Right cardiac atrium (tissue), 5 donors: ENCODE measurements around the gene RB1. TPM values are rescaled to one million over a fixed set of nuclear protein-coding genes. Genes with fewer than 3 reads are reported as not detected.
"Not testable (repeated sequence)": the region's sequence is repeated elsewhere in the genome, so short reads cannot be mapped to it uniquely, and the experiment has no call there.

Source experiments
- ATAC-seq, 2 donors: fragments of 200-7000 bp; cut with Tn5 transposase; one replicate each; pipeline versions ENCODE4 v1.8.0 to v1.9.1; 2020; ENCODE audit warnings: moderate library complexity in 2 of 2, mild to moderate bottlenecking in 1 of 2
- DNase-seq, 3 donors: peaks; one replicate each; pipeline ENCODE4 v3.0.0-alpha.2; 2020
- H3K27ac ChIP-seq: one replicate; pipeline ENCODE4 v1.5.1; 2013; ENCODE audit warnings: mild to moderate bottlenecking, low read length, control low read depth, moderate library complexity
- H3K27me3 ChIP-seq: one replicate; pipeline ENCODE4 v1.6.1; 2013; ENCODE audit not compliant: control insufficient read depth, insufficient read depth
- H3K4me1 ChIP-seq: one replicate; pipeline ENCODE4 v1.6.1; 2013; ENCODE audit warnings: low read length; ENCODE audit not compliant: control insufficient read depth, insufficient read depth
- H3K4me3 ChIP-seq: one replicate; pipeline ENCODE4 v1.5.1; 2013; ENCODE audit warnings: low read length, control low read depth
- H3K9me3 ChIP-seq: one replicate; pipeline ENCODE4 v1.6.1; 2013; ENCODE audit warnings: low read length; ENCODE audit not compliant: control insufficient read depth
- WGBS: extraction: QIAGEN DNeasy Blood & Tissue Kit; methylation state at CpG from one replicate; pipeline ENCODE4 v1.1.7; 2013; 5-methylcytosine and 5-hydroxymethylcytosine counted together
- intact Hi-C, 4 donors: fragments of 100-400 bp; cut with DNase I; formaldehyde crosslinking; loops; one replicate each; pipeline versions ENCODE4 v1.11.0 to v1.14.0; 2022 to 2023
- polyA plus RNA-seq: library from polyadenylated mRNA; stranded (reverse); fragments of 200-250 nt; gene quantifications from one replicate; pipeline ENCODE4 v1.2.3, GENCODE V29; 2013
- total RNA-seq, 4 donors: library from RNA; stranded (reverse); fragmentation: NEBNext Ultra II Directional; extraction: Animal tissue kit (Norgen Biotek cat#: 25700); gene quantifications; one replicate each; pipeline ENCODE4 v1.2.1, GENCODE V29; 2021
- donor health status: healthy with polysubstance abuse.
- donor health status: DM: no; HTN: yes; CAD: no.
- donor health status: DM: no; HTN: no; CAD: no.
- donor health status: DM: no; HTN: yes; CAD: no; lungs with severe emphysema.
- donor health status: DM: yes; HTN: yes; CAD: no.

RB1 gene
- total and polyA plus RNA-seq, 5 donors: 12.3 to 29.0 (median 26.1) TPM

- Histone ChIP-seq H3K27ac (no peak overlapping the region), H3K27me3 (no peaks in the 10 kb centered on the region), H3K9me3 (no peaks in the 10 kb centered on the region), H3K4me3 (no peak overlapping the region), H3K4me1 (no peaks in the 10 kb centered on the region)
- no peak for ATAC-seq
- WGBS: 91% methylated on average over 2 of the region's 2 CpGs
- intact Hi-C loops: loop anchor here in 1 of 4 donors (10.0 kb wide), 1 partner anchor 415 kb away; no protein-coding TSS in a partner anchor
- no peak for DNase-seq
Measured at GRCh38 chr13:48349525-48349924, 46.0 kb downstream of the RB1 start.

DNA sequence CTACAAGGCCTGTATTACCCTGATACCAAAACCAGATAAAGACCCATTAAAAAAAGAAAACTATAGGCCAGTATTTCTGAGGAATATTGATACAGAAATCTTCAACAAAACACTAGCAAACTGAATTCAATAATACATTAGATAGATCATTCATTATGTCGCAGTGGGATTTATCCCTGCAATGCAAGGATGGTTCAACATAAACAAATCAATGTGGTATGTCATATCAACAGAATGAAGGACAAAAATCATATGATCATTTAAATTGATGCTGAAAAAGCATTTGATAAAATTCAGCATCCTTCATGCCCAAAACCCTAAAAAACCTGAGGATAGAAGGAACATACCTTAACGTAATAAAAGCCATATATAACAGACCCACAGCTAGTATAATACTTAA lies 50.0 kb downstream of the RB1 start:
- ATAC-seq (no peak), DNase-seq (no peak)
- Histone ChIP-seq H3K4me1 (no peaks in the 10 kb centered on the region), H3K27me3 (no peaks in the 10 kb centered on the region), H3K27ac (no peak overlapping the region), H3K4me3 (no peak overlapping the region), H3K9me3 (no peaks in the 10 kb centered on the region)
- WGBS: 99% methylated on average over 2 of the region's 2 CpGs
- intact Hi-C loops: no loop called here

DNA sequence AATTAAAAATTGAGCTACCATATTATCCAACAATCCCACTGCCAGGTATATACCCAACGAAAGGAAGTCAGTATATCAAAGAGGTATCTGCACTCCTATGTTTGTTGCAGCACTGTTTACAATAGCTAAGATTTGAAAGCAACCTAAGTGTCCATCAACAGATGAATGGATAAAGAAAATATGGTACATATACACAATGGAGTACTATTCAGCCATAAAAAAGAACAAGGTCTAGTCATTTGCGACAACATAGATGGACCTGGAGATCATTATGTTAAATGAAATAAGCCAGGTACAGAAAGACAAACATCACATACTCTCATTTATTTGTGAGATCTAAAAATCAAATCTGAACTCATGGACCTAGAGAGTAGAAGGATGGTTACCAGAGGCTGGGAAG lies 52.0 kb downstream of the RB1 start:
- intact Hi-C loops, H3K4me1 ChIP-seq, H3K27me3 ChIP-seq, H3K27ac ChIP-seq, DNase-seq, H3K4me3 ChIP-seq, ATAC-seq, H3K9me3 ChIP-seq: not testable (repeated sequence)
- 98% methylated on average over 2 of the region's 2 CpGs for WGBS

DNA sequence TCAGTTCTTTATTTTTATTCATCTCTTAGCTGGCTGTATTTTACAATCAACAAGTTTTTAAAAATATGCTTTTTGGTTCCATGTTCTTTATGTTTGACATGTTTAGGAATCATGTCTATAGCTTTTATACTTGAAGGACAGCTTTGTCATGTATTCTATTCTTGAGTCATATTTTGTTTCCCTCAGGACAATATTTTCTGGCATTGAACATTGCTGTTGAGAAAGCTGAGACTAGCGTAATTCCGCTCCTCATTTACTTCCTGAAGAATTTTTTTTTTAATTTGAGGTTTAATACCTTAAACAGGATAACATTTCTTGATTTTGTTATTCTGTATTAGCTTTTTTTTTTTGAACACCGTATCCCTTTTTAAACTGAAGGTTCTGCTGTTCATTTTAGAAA lies 53.2 kb downstream of the RB1 start:
- ATAC-seq (no peak), DNase-seq (no peak)
- 45% methylated on average over 3 of the region's 3 CpGs for WGBS
- intact Hi-C loops: no loop called here
- H3K4me3 ChIP-seq: no peak overlapping the region
- H3K27ac ChIP-seq: no peak overlapping the region
- H3K9me3 ChIP-seq: no peaks in the 10 kb centered on the region
- no peaks in the 10 kb centered on the region for H3K27me3 ChIP-seq
- H3K4me1 ChIP-seq: no peaks in the 10 kb centered on the region

GRCh38 chr13:48369988-48370387 lies 66.4 kb downstream of the RB1 start:
- 94% methylated on average over 1 of the region's 1 CpG for WGBS
- Histone ChIP-seq H3K27ac (no peak overlapping the region), H3K9me3 (no peaks in the 10 kb centered on the region), H3K4me1 (no peaks in the 10 kb centered on the region), H3K27me3 (no peaks in the 10 kb centered on the region), H3K4me3 (no peak overlapping the region)
- DNase-seq (no peak), ATAC-seq (no peak)
- intact Hi-C loops: no loop called here

GRCh38 chr13:48370815-48371214 lies 67.3 kb downstream of the RB1 start:
- no peaks in the 10 kb centered on the region for H3K27me3 ChIP-seq
- DNase-seq (no peak), ATAC-seq (no peak)
- H3K9me3 ChIP-seq: no peaks in the 10 kb centered on the region
- no peak overlapping the region for H3K4me3 ChIP-seq
- no peaks in the 10 kb centered on the region for H3K4me1 ChIP-seq
- intact Hi-C loops: no loop called here
- no peak overlapping the region for H3K27ac ChIP-seq
- 72% methylated on average over 2 of the region's 2 CpGs for WGBS

DNA sequence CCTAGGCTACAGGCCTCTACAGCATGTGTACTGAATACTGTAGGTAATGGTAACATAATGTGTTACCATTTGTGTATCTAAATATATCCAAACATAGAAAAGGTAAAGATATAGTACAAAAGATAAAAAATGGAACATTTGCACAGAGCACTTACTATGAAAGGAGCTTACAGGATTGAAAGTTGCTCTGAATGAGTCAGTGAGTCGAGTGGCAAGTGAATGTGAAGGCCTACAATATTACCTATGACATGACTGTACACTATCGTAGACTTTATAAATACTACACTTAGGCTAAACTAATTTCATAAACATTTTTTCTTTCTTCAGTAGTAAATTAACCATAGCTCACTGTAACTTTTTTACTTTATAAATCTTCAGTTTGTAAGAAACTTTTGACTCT lies 74.3 kb downstream of the RB1 start:
- Histone ChIP-seq H3K4me3 (no peak overlapping the region), H3K27ac (no peak overlapping the region), H3K9me3 (no peaks in the 10 kb centered on the region), H3K27me3 (no peaks in the 10 kb centered on the region), H3K4me1 (no peaks in the 10 kb centered on the region)
- ATAC-seq (no peak), DNase-seq (no peak)
- WGBS: 95% methylated on average over 2 of the region's 2 CpGs
- intact Hi-C loops: no loop called here

DNA sequence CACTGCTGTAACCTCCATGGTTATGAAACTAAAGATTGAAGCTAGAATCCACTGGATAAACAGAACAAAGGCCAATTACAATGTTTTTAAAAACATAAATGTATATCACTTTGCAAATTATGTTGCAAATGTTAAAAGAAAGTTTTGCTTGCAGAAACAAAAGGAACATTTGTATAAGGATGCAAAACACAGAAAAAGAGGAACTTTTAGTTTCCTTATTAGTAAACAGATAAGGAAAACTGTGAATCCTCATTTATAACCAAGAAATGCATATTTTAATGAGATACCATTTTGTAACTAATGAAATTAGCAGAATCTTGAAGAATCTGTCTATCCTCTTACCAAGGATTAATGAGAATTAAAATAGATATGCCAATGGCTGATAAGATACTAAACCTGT lies 77.0 kb downstream of the RB1 start:
- DNase-seq (no peak), ATAC-seq (no peak)
- intact Hi-C loops: no loop called here
- Histone ChIP-seq H3K9me3 (no peaks in the 10 kb centered on the region), H3K27me3 (no peaks in the 10 kb centered on the region), H3K27ac (no peak overlapping the region), H3K4me3 (no peak overlapping the region), H3K4me1 (no peaks in the 10 kb centered on the region)

GRCh38 chr13:48383384-48383783 lies 79.8 kb downstream of the RB1 start:
- H3K27me3 ChIP-seq: no peaks in the 10 kb centered on the region
- H3K4me1 ChIP-seq: no peaks in the 10 kb centered on the region
- 93% methylated on average over 2 of the region's 2 CpGs for WGBS
- no peak overlapping the region for H3K4me3 ChIP-seq
- H3K9me3 ChIP-seq: no peaks in the 10 kb centered on the region
- ATAC-seq: no peak
- DNase-seq: no peak
- intact Hi-C loops: no loop called here
- H3K27ac ChIP-seq: no peak overlapping the region

- 87% methylated on average over 8 of the region's 8 CpGs for whole genome bisulfite sequencing
- ATAC-seq (no peak), DNase-seq (no peak)
- intact Hi-C loops: no loop called here
- Histone ChIP-seq H3K9me3 (no peaks in the 10 kb centered on the region), H3K4me1 (no peaks in the 10 kb centered on the region), H3K27me3 (no peaks in the 10 kb centered on the region), H3K27ac (no peak overlapping the region), H3K4me3 (no peak overlapping the region)
Measured at GRCh38 chr13:48386816-48387215, 83.3 kb downstream of the RB1 start.

DNA sequence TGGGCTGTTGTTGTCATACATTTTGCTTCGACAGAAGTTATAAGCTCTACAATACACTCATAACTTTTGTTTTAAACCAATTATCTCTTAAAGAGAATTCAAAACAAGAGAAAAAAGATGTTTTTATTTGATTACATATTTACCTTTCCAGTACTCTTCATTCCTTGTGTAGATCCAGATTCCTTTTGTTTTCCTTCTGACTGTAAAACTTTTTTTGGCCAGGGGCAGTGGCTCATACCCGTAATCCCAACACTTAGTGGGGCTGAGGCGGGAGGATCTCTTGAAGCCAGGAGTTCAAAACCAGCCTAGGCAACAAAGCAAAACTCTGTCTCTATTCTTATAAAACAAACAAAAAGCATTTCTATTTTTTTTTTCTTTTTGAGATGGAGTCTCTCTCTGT lies 87.7 kb downstream of the RB1 start:
- intact Hi-C loops: no loop called here
- WGBS: 98% methylated on average over 3 of the region's 3 CpGs
- H3K27me3 ChIP-seq: no peaks in the 10 kb centered on the region
- no peak for ATAC-seq
- H3K4me1 ChIP-seq: no peaks in the 10 kb centered on the region
- no peaks in the 10 kb centered on the region for H3K9me3 ChIP-seq
- H3K27ac ChIP-seq: no peak overlapping the region
- no peak for DNase-seq
- H3K4me3 ChIP-seq: no peak overlapping the region

- Histone ChIP-seq H3K27me3 (no peaks in the 10 kb centered on the region), H3K9me3 (no peaks in the 10 kb centered on the region), H3K4me1 (no peaks in the 10 kb centered on the region), H3K4me3 (no peak overlapping the region), H3K27ac (no peak overlapping the region)
- DNase-seq: no peak
- 93% methylated on average over 3 of the region's 3 CpGs for WGBS
- ATAC-seq: no peak
- intact Hi-C loops: no loop called here
Measured at GRCh38 chr13:48393030-48393697, 89.6 kb downstream of the RB1 start.
